Activated CD8-positive, alpha-beta T cell treated with anti-CD3 and anti-CD28 coated beads for 36 hours (primary cell): Measurements from ENCODE around the gene CXCL10. TPM values are rescaled to one million over a fixed set of nuclear protein-coding genes. Genes with fewer than 3 reads are reported as not detected.

Source experiments
- ATAC-seq: fragments of 200-7000 bp; cut with Tn5 transposase; one replicate; pipeline ENCODE4 v1.10.0; 2021; ENCODE audit warnings: mild to moderate bottlenecking, moderate library complexity
- CTCF ChIA-PET: fragments of 350-600 bp; sonication (Branson Sonifier 250); formaldehyde crosslinking; loops from one replicate; lab custom pipeline; 2021; ENCODE audit warnings: antibody characterized with exemption; lab: Charles Lee
- POLR2A ChIA-PET: fragments of 350-600 bp; sonication (Branson Sonifier 250); formaldehyde crosslinking; loops from one replicate; lab custom pipeline; 2021; ENCODE audit warnings: antibody characterized with exemption; lab: Charles Lee
- DNase-seq: peaks from one replicate; pipeline ENCODE4 v3.0.0-alpha.2; 2020
- H3K27ac Mint-ChIP-seq: one replicate; pipeline ENCODE4 v1.8.0; 2021; ENCODE audit warnings: mild to moderate bottlenecking, mixed read lengths
- H3K27me3 Mint-ChIP-seq: one replicate; pipeline ENCODE4 v1.8.0; 2021; ENCODE audit warnings: mixed read lengths
- H3K36me3 Mint-ChIP-seq: one replicate; pipeline ENCODE4 v1.8.0; 2021; ENCODE audit warnings: low read depth, mixed read lengths
- H3K4me1 Mint-ChIP-seq: one replicate; pipeline ENCODE4 v1.8.0; 2021; ENCODE audit warnings: low read depth, mixed read lengths
- H3K4me3 Mint-ChIP-seq: one replicate; pipeline ENCODE4 v1.8.0; 2021; ENCODE audit warnings: mild to moderate bottlenecking, moderate library complexity, mixed read lengths
- H3K9me3 Mint-ChIP-seq: one replicate; pipeline ENCODE4 v1.8.0; 2021; ENCODE audit warnings: mixed read lengths
- intact Hi-C: fragments of 100-400 bp; cut with micrococcal nuclease; formaldehyde crosslinking; loops from one replicate; pipeline ENCODE4 v1.10.0; 2022
- total RNA-seq, 2 experiments: library from RNA; stranded (reverse); gene quantifications; one replicate each; pipeline ENCODE4 v1.2.3, GENCODE V29; 2021
- TF ChIP-seq, protein P1 (sequence below): fragments of 200-600 bp; IDR thresholded peaks from one replicate; pipeline ENCODE4 v1.8.0; 2022; ENCODE audit warnings: antibody characterized with exemption, mild to moderate bottlenecking

CXCL10 gene
- total RNA-seq, 2 experiments from 2014 or later = 0.68 to 1.1 TPM

DNA sequence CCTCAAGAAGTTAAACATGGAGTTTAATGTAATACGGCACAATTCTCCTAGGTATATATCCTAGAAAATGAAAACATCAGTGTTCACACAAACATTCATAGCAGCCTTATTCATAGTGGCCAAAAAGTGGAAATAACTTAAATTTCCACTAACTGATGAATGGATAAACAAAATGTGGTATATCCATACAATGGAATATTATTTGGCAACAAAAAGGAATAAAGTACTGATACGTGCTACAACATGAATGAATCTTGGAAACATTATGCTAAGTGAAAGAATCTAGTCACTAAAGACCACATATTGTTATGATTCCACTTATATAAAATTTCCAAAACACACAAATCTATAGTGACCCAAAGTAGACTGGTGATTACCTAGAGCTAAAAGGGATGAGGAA, 47.1 kb downstream of the CXCL10 start:
- TF ChIP-seq, protein P1, sequence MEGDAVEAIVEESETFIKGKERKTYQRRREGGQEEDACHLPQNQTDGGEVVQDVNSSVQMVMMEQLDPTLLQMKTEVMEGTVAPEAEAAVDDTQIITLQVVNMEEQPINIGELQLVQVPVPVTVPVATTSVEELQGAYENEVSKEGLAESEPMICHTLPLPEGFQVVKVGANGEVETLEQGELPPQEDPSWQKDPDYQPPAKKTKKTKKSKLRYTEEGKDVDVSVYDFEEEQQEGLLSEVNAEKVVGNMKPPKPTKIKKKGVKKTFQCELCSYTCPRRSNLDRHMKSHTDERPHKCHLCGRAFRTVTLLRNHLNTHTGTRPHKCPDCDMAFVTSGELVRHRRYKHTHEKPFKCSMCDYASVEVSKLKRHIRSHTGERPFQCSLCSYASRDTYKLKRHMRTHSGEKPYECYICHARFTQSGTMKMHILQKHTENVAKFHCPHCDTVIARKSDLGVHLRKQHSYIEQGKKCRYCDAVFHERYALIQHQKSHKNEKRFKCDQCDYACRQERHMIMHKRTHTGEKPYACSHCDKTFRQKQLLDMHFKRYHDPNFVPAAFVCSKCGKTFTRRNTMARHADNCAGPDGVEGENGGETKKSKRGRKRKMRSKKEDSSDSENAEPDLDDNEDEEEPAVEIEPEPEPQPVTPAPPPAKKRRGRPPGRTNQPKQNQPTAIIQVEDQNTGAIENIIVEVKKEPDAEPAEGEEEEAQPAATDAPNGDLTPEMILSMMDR = no peak
- no peak overlapping the region for H3K4me3 Mint-ChIP-seq
- intact Hi-C loops = no loop called here
- CTCF ChIA-PET = interaction anchor here (1.5 kb wide), 1 partner anchor 12 kb away, joined by 3 read pairs; no protein-coding TSS in a partner anchor
- H3K36me3 Mint-ChIP-seq = peaks cover 55% of the 10 kb centered on the region
- no peak overlapping the region for H3K27ac Mint-ChIP-seq
- POLR2A ChIA-PET = no interaction called here
- H3K4me1 Mint-ChIP-seq = no peaks in the 10 kb centered on the region
- H3K9me3 Mint-ChIP-seq = peaks cover 2% of the 10 kb centered on the region
- DNase-seq (no peak), ATAC-seq (no peak)
- H3K27me3 Mint-ChIP-seq = no peaks in the 10 kb centered on the region

DNA sequence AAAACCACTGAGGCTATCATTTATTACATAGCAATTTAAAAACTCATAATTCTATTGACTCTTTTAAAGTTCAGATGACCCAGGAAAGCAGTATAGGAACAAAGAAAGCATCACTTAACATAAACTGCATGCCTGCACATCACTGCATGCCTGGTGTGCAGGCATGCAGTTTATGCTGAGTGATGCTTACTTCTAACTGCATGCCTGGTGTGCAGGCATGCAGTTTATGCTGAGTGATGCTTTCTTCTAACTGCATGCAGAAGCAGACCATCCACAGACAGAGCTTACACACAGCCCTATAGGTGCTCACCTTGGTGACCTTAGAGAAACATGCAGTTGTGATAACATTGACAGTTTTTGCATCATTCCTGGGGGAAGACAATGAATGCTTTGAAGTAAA, 49.5 kb downstream of the CXCL10 start:
- Mint-ChIP-seq H3K36me3 (peaks cover 64% of the 10 kb centered on the region), H3K4me1 (no peaks in the 10 kb centered on the region), H3K4me3 (no peak overlapping the region), H3K27me3 (no peaks in the 10 kb centered on the region), H3K9me3 (peaks cover 2% of the 10 kb centered on the region), H3K27ac (no peak overlapping the region)
- TF ChIP-seq, protein P1 = no peak
- ATAC-seq = no peak
- DNase-seq = no peak
- intact Hi-C loops = no loop called here
- CTCF ChIA-PET = no interaction called here
- POLR2A ChIA-PET = no interaction called here

Other genes with a start within 250 kb of the CXCL10 start
- under 1 TPM; 0.11 to 0.25 TPM for gene PPEF2, start 121.0 kb downstream of the CXCL10 start, total RNA-seq
- 10 to 100 TPM; 18.7 to 22.2 TPM for gene NAAA, start 82.5 kb downstream of the CXCL10 start, total RNA-seq
- gene SDAD1, start 32.6 kb downstream of the CXCL10 start, total RNA-seq = 10 to 100 TPM; 45.0 to 47.5 TPM
- gene CXCL9, start 16.0 kb downstream of the CXCL10 start, total RNA-seq = 1 to 10 TPM; 1.3 to 1.5 TPM
- not detected for gene CXCL11, start 12.6 kb upstream of the CXCL10 start, total RNA-seq
- gene ART3, start 51.2 kb upstream of the CXCL10 start, total RNA-seq = not detected
- gene NUP54, start 124.9 kb upstream of the CXCL10 start, total RNA-seq = 10 to 100 TPM; 61.7 to 61.9 TPM
- 1 to 10 TPM; 2.6 to 3.1 TPM for gene SCARB2, start 190.3 kb upstream of the CXCL10 start, total RNA-seq
- gene FAM47E, start 228.2 kb upstream of the CXCL10 start, total RNA-seq = not detected